ENCODE results near the gene VTI1B.

DNA sequence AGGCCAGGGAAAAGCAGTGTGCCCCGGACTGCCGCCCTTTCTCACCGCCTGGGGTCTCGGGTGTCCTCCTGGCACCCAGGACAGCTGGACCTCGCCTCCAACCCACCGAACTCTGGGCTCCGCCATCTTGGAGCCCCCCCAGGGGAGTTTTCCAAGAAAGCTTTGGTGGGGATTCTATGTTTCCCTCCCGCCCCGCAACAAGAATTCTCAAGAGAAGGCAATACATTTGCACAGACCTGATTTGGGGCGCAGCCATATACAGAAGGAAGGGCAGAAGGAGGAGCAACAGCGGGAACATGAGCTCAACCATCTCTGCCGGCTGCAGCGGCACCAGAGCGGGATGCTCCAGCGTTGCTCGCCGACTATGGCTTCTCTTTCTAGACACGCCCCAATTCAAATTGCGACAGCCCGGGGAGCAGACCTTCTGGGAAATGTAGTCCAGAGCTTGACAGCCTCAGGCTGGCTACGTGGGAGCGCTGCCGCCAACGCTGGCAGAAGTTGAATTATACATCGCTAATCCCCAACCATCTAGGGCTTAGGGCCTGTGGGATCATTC is 21.0 kb upstream of the VTI1B start, which contains the start of gene RDH11:
- TF ChIP-seq CTCF (IDR thresholded peaks at IDR 0.05) (no peak), EZH2 (IDR thresholded peaks at IDR 0.05; ENCODE audit: borderline replicate concordance, insufficient read depth, low read depth, low read length, poor library complexity, severe bottlenecking) (no peak)

Data from B cell (primary cell).